Mesothelial cell of epicardium (in vitro differentiated cells): ENCODE measurements around the gene INF2. TPM values are rescaled to one million over a fixed set of nuclear protein-coding genes. Genes with fewer than 3 reads are reported as not detected.

Source experiments
- DNase-seq, 2 experiments: peaks; one replicate each; pipeline ENCODE4 v3.0.0; 2021; ENCODE audit warnings: low spot score in 2 of 2; ENCODE audit not compliant: unreplicated experiment in 2 of 2
- H3K27ac Mint-ChIP-seq: 2 replicates; pipeline ENCODE4 v1.8.0; 2021; ENCODE audit warnings: mixed read lengths
- H3K27me3 Mint-ChIP-seq: 2 replicates; pipeline ENCODE4 v1.8.0; 2021; ENCODE audit warnings: low read depth, mixed read lengths
- H3K36me3 Mint-ChIP-seq: 2 replicates; pipeline ENCODE4 v1.8.0; 2021; ENCODE audit warnings: mixed read lengths
- H3K4me1 Mint-ChIP-seq: 2 replicates; pipeline ENCODE4 v1.8.0; 2021; ENCODE audit warnings: mixed read lengths
- H3K4me3 Mint-ChIP-seq: 2 replicates; pipeline ENCODE4 v1.8.0; 2021; ENCODE audit warnings: mild to moderate bottlenecking, moderate library complexity, mixed read lengths
- H3K9me3 Mint-ChIP-seq: 2 replicates; pipeline ENCODE4 v1.8.0; 2021; ENCODE audit warnings: mixed read lengths
- total RNA-seq: library from RNA; stranded (reverse); gene quantifications from 3 replicates; pipeline ENCODE4 v1.2.1, GENCODE V29; 2021
- TF ChIP-seq, protein P1 (sequence below): fragments of 200-600 bp; sonication (generic); IDR thresholded peaks from one replicate; pipeline ENCODE4 v1.5.0; 2021; ENCODE audit warnings: antibody characterized with exemption; ENCODE audit not compliant: unreplicated experiment

Gene INF2
- total RNA-seq, 1 donor from 2014 or later = 92.8 TPM

DNA sequence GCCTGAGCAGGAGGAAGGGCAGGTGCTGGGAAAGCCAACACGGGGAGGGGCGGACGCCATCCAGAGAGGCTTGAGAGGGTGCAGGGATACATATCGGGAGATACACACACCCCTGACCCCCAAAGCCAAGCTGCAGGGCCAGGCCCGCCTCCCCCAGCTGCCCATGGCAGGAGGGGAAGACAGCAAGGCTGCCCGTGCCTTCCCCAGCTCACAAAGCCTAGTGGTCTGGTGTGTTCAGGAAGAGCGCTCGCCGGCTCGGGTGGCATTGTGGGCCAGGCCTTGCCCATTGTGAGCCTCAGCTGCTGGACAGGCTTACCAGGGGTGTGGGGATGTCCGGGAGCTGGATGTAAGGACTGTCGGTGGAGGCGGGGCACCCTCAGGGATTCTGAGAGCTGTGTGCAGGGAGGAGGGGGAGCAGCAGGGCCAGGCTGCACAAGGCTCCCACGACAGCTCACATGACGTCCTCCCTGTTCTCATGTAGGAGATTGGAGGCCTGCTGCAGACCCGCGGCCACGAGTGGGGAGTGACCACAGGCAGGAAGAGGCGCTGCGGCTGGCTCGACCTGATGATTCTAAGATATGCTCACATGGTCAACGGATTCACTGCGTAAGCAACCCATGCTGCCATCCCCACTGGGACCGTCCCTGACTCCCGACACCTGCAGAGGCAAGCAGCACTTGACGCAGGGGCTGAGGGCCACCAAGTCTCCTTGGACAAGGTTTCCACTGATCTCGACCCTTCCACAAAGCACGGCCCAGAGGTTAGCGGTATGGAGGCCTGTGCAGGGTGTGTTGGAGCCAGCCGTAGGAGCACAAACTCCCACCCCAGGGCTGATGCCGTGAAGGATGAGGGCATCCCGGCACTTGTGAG, 53.4 kb downstream of the INF2 start:
- no peak for DNase-seq
- peaks cover 6% of the 10 kb centered on the region for H3K36me3 Mint-ChIP-seq
- H3K9me3 Mint-ChIP-seq = no peaks in the 10 kb centered on the region
- TF ChIP-seq, protein P1, sequence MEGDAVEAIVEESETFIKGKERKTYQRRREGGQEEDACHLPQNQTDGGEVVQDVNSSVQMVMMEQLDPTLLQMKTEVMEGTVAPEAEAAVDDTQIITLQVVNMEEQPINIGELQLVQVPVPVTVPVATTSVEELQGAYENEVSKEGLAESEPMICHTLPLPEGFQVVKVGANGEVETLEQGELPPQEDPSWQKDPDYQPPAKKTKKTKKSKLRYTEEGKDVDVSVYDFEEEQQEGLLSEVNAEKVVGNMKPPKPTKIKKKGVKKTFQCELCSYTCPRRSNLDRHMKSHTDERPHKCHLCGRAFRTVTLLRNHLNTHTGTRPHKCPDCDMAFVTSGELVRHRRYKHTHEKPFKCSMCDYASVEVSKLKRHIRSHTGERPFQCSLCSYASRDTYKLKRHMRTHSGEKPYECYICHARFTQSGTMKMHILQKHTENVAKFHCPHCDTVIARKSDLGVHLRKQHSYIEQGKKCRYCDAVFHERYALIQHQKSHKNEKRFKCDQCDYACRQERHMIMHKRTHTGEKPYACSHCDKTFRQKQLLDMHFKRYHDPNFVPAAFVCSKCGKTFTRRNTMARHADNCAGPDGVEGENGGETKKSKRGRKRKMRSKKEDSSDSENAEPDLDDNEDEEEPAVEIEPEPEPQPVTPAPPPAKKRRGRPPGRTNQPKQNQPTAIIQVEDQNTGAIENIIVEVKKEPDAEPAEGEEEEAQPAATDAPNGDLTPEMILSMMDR = no peak
- no peak overlapping the region for H3K27ac Mint-ChIP-seq
- H3K27me3 Mint-ChIP-seq = no peaks in the 10 kb centered on the region
- no peak overlapping the region for H3K4me3 Mint-ChIP-seq
- peaks cover 4% of the 10 kb centered on the region for H3K4me1 Mint-ChIP-seq

DNA sequence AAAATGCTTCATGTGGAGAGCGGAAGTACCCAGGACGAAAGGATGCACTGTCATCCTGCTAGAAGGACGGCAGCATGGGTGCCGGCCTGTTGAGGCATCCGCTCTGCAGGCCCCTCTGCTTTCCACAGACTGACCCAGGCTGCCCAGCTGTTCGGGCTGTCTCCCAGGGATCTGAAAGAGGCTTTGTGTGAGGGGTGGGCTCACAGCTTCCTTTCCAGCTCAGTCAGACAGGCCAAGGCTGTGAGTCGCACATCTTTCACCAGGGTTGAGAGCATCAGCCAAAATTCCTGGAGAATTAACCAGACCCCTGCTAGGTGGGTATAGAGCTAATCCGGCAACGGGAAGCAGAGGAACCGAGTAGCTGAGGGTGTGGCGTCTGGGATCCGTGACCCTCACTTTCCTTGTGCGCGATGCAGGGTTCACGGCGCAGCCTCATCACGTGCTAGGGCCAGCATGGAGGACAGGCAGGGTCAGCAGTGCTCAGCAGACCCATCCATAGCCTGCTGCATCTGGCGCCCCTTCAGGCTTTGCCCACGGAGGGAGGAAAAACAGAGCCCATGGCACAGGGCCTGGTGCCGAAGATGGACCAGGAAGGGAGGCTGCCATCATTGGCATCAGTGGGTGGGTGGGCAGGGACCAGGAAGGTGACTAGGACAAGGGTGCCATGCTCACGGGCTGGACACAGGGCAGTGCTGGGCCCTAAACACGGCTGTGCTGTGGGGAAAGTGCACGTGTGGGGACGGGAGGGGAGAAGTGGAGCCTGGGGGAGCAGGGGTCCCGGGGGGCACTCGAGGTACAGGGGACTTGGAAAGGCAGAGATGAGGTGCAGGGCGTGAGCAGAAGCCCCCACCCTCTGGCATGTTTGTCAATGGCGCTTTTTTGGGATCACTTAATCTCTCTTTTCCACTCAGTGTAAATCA, 54.3 kb downstream of the INF2 start:
- H3K27me3 Mint-ChIP-seq = no peaks in the 10 kb centered on the region
- DNase-seq = no peak
- H3K36me3 Mint-ChIP-seq = peaks cover 6% of the 10 kb centered on the region
- no peaks in the 10 kb centered on the region for H3K9me3 Mint-ChIP-seq
- TF ChIP-seq, protein P1 = no peak
- H3K4me3 Mint-ChIP-seq = no peak overlapping the region
- H3K27ac Mint-ChIP-seq = no peak overlapping the region
- H3K4me1 Mint-ChIP-seq = peaks cover 13% of the 10 kb centered on the region

DNA sequence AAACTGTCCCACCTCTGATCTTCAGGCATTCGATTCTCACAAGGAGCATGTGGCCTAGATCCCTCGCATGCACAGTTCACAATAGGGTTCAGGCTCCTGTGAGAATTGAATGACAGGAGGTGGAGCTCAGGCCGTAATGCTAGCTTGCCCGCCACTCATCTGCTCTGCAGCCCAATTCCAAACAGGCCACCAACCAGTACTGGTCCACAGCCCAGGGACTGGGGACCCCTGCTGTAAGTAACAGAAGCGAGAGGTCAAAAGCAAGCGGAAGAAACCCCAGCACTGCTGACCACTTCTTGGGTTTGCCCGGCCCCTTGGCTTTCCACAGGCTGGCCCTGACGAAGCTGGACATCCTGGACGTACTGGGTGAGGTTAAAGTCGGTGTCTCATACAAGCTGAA, 55.1 kb downstream of the INF2 start:
- TF ChIP-seq, protein P1 = no peak
- Mint-ChIP-seq H3K9me3 (no peaks in the 10 kb centered on the region), H3K27me3 (no peaks in the 10 kb centered on the region), H3K4me1 (peaks cover 19% of the 10 kb centered on the region), H3K36me3 (peaks cover 6% of the 10 kb centered on the region), H3K27ac (no peak overlapping the region), H3K4me3 (no peak overlapping the region)
- no peak for DNase-seq

DNA sequence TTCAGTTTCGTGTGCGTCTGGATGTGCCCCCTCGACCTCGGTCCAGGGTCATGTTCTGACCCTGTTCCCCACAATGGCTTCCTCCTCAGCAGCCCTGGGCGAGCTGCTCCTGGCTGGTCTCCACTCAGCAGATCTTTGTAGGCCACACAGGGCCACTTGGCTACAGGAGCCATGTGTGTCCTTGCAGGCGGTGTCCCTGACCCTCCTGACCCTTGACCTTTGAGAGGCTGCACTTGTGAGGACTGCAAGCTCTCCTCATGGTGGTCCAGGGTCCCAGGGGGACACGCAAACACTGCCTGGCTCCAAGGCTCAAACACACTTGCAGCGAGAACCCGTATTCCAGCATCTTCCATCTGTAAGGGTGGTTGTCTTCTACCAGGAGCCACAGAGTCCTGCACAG, 56.0 kb downstream of the INF2 start:
- Mint-ChIP-seq H3K27me3 (no peaks in the 10 kb centered on the region), H3K9me3 (no peaks in the 10 kb centered on the region), H3K27ac (no peak overlapping the region), H3K4me3 (no peak overlapping the region), H3K36me3 (peaks cover 3% of the 10 kb centered on the region), H3K4me1 (peaks cover 19% of the 10 kb centered on the region)
- TF ChIP-seq, protein P1 = no peak
- no peak for DNase-seq

DNA sequence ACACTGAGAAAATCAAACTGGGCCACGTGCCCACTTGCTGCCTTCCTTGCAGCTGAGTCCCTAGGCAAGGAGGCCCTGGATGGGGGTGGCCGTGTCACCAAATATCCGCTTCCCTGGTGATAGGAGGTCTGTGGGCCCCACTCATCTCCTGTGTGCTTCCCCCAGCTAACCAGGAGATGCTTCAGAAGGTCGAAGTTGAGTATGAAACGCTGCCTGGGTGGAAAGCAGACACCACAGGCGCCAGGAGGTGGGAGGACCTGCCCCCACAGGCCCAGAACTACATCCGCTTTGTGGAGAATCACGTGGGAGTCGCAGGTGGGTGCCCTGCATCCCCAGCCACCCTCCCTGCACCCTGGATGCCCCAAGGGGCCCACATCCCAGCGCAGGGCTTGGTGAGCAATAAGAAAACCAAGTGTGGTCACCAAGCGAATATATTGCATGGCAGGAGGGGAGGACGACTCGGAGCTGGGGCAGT, 56.7 kb downstream of the INF2 start:
- Mint-ChIP-seq H3K27ac (no peak overlapping the region), H3K4me3 (no peak overlapping the region), H3K36me3 (peaks cover 3% of the 10 kb centered on the region), H3K27me3 (no peaks in the 10 kb centered on the region), H3K9me3 (no peaks in the 10 kb centered on the region), H3K4me1 (peaks cover 19% of the 10 kb centered on the region)
- no peak for DNase-seq
- TF ChIP-seq, protein P1 = no peak
